Measurements from ENCODE around the gene FTCD. TPM values are rescaled to one million over a fixed set of nuclear protein-coding genes. Genes with fewer than 3 reads are reported as not detected.

Gene FTCD
- total and polyA plus RNA-seq, 2 donors (not counting 3 experiments of a cell fraction or from before 2014, with no cell fraction given), result 0.06 to 1.2 TPM

GRCh38 chr21:46193829-46194373, 38.5 kb upstream of the FTCD start:
- H3K4me2 ChIP-seq (ENCODE audit: insufficient read depth, low read length), result no peak overlapping the region
- no peak overlapping the region for H2AFZ ChIP-seq (ENCODE audit: low read depth, low read length)
- TF ChIP-seq POLR2AphosphoS5 (IDR thresholded peaks at IDR 0.05; ENCODE audit: insufficient read depth, low read depth, low read length), result no peak
- TF ChIP-seq JUN (IDR thresholded peaks at IDR 0.05; ENCODE audit: borderline replicate concordance, insufficient read depth, insufficient read length, low read depth), result no peak
- TF ChIP-seq MYC (IDR thresholded peaks at IDR 0.05; ENCODE audit: low read depth, low read length), result no peak
- TF ChIP-seq POLR2A (IDR thresholded peaks at IDR 0.05; ENCODE audit: low read depth, low read length), result no peak
- no peak for TF ChIP-seq GATA2 (IDR thresholded peaks at IDR 0.05; ENCODE audit: insufficient read depth, insufficient read length, low read depth, low read length)
- TF ChIP-seq MAX (IDR thresholded peaks at IDR 0.05; ENCODE audit: insufficient read depth, insufficient read length), result no peak
- TF ChIP-seq CTCF (IDR thresholded peaks at IDR 0.05; ENCODE audit: extremely low read depth in 1 of 2, insufficient read depth in 1 of 2, low read depth in 1 of 2, low read length in 2 of 2), result no peak
- TF ChIP-seq FOS (IDR thresholded peaks at IDR 0.05; ENCODE audit: borderline replicate concordance, insufficient read depth, low read length), result no peak
- TF ChIP-seq EZH2 (IDR thresholded peaks at IDR 0.05; ENCODE audit: borderline replicate concordance, low read depth, low read length, severe bottlenecking), result no peak
- no peaks in the 10 kb centered on the region for H3K9me1 ChIP-seq (replicated peaks; ENCODE audit: control insufficient read depth, extremely low read depth, insufficient read depth, low read length)
- peaks cover 16 to 40% of the 10 kb centered on the region in 2 experiments for H3K36me3 ChIP-seq (ENCODE audit: control insufficient read depth in 2 of 2, extremely low read depth in 1 of 2, insufficient read depth in 2 of 2, low read length in 2 of 2)
- peaks cover 10% of the 10 kb centered on the region for H3K4me1 ChIP-seq (ENCODE audit: control insufficient read depth, extremely low read depth, insufficient read depth, low read length)
- ChIA-PET CTCF (no interaction called here), POLR2A (no interaction called here)
- H3K27ac ChIP-seq (ENCODE audit: insufficient read depth, low read depth, low read length), result no peak overlapping the region
- dilution Hi-C loops (cut with MboI; ENCODE audit: extremely low pct_ligation_motif_present, low sequenced_read_pairs) (no loop called here), intact Hi-C loops (cut with micrococcal nuclease) (no loop called here)
- no peak overlapping the region for H3K9ac ChIP-seq (replicated peaks; ENCODE audit: extremely low read depth, insufficient read depth, low read length)
- H3K79me2 ChIP-seq (ENCODE audit: control insufficient read depth, insufficient read depth, low read length), result no peaks in the 10 kb centered on the region
- no peaks in the 10 kb centered on the region for H3K9me3 ChIP-seq (replicated peaks; ENCODE audit: control insufficient read depth, insufficient read depth, low read length)
- BruUV-seq (replicated peaks), result no TSS peak
- H3K27me3 ChIP-seq (ENCODE audit: control insufficient read depth in 2 of 2, insufficient read depth in 2 of 2, low read length in 2 of 2), result no peaks in the 10 kb centered on the region
- FAIRE-seq (no peak), DNase-seq (ENCODE audit: low read depth, low spot score) (no peak)
- H4K20me1 ChIP-seq (replicated peaks; ENCODE audit: control insufficient read depth, extremely low read depth, insufficient read depth, low read length), result no peaks in the 10 kb centered on the region
- H3K4me3 ChIP-seq (replicated peaks in 1 of 3; ENCODE audit: insufficient read depth in 1 of 3, low read depth in 1 of 3, low read length in 3 of 3), result no peak overlapping the region

All from endothelial cell of umbilical vein (primary cell).